NCI-H1417 treated with DMSO at 0.1 percent for 48 hours (cell line): ENCODE data around the gene OPRD1.

Experiments
- DNase-seq: peaks from one replicate; lab custom pipeline; 2025; lab: John Stamatoyannopoulos, UW

Gene OPRD1

DNA sequence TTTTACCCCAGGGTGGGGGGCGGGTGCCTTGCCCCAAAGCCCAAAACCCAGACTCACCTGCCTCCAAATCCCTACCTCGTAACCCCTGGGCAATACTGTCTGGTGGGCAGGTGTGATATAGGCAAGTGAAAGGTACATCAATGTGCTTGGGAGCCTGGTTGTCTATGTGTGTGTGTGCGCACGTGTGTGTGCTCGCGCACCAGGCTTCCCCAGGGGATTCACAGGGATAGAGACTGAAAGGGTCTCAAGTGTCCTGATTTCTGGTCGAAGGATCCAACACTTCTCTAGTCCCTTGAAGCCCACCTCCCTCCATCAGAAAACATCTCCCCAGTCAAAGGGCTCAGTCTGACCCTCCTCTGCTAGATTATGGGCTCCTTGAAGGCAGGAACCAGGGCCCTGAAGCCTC is 73.5 kb downstream of the OPRD1 start:
- no peak for DNase-seq

DNA sequence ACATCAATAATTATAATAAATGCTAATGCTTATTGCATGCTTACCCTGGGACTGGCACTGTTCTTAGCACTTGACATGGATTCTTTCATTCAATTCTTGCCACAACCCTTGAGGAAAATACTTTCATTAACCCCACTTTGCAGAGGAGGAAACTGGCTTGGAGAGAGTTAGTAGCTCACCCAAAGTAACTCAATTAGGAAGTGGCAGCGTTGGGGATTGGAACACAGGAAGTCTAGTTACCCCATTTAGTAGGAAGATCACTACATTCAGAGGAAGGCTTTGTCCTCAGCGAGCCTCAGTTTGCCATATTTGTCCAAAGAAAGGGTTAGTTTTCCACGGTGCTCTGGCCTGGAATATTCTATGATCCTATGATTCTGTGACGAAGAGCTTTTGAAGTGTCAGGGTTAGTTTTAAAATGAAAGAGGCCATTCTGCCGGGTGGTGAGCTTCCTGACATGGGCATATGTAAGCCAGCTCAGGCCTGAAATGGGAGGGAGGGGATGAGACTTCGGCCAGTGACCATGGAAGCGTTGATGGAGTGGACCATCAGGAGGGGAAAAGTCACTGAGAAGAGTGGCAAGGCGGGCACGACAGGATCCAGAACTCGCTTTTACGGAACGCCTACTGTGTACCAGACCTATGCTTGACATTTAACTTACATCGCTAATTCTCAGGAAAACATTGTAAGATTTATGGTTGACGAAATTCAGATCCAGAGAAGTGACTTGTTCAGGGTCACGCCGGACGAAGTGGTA is 74.2 kb downstream of the OPRD1 start:
- no peak for DNase-seq

GRCh38 chr1:28886731-28887418 is 74.9 kb downstream of the OPRD1 start:
- no peak for DNase-seq

- DNase-seq = no peak
These were observed 75.5 kb downstream of the OPRD1 start for GRCh38 chr1:28887419-28887834.

GRCh38 chr1:28887835-28888682 is 76.1 kb downstream of the OPRD1 start:
- no peak for DNase-seq

DNA sequence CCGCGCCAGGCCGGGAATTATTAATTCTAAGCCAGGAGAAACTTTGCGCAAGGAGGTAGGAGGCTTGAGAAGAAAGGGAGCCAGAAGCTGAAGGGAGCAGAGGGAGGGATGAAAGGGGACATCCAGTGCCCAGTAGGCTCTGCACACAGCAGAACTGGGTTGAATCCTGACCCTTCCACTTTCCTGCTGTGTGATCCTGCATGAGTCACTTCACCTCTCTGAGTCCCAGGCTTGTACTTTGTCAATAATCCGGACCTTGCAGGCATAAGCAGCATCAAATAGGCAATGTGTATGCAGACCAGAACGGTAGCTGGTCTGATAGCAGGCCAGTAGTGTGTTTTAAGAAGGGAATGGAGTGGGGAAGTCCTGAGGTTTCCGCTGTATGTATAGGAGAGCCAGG is 76.9 kb downstream of the OPRD1 start:
- no peak for DNase-seq

DNA sequence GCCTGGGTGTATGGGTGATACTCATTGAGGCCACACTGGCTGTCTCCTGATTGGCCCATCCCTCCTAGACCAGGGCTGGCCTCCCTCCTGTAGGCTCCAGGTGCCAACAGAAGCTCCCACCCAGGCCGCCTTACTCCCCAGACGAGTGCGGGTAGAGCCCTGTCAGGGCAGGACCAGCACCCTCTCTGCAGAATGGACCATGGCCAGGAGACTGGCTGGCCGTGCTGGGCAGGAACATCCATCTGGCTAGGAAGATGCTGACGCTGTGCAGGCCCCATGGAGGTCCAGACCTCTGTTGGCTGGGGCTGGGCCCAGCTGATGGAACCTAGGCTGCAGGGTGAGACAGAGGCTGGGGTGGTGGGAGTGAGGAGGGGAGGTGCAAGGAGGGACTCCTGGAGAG is 77.4 kb downstream of the OPRD1 start:
- no peak for DNase-seq

- DNase-seq = no peak
These were observed 78.5 kb downstream of the OPRD1 start for GRCh38 chr1:28890435-28890834.

DNA sequence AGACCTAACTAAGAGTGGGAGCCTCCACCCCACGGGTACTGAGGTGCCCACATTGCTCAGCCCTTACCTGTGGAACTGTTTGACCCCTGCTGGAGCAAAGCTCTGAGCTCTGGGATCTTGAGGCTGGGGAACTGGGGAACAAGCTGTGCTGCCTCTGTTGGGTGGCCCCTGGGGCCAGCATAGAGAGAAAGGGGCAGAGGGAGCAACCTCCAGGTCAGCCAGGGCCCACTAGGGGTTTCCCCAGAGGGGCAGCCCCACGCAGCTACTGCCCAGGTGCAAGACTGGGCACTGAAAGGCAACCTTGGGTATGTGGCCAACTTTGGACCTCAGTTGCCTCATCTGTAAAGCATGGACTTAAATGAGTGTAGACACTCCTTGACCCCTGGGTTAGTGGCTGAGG is 78.9 kb downstream of the OPRD1 start:
- DNase-seq = no peak

DNA sequence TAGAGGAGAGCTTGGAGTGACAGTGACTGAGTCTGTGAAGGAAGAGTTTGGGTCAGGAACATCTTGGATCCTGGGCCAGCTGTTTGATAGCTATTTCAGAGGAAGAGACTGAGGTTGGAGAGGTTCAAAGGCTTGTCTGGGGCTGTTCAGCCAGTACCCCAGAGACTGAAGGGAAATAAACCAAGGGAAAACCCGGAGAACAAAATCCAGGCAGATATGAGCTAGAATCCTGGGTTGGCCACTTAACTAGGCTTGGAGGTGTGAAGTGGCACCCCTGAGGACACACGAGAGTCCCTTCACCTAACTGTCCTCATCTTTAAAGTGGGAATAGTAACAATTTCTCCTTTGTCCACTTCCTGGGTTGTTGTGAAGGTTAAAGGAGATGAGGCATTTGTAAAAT is 79.3 kb downstream of the OPRD1 start:
- no peak for DNase-seq

DNA sequence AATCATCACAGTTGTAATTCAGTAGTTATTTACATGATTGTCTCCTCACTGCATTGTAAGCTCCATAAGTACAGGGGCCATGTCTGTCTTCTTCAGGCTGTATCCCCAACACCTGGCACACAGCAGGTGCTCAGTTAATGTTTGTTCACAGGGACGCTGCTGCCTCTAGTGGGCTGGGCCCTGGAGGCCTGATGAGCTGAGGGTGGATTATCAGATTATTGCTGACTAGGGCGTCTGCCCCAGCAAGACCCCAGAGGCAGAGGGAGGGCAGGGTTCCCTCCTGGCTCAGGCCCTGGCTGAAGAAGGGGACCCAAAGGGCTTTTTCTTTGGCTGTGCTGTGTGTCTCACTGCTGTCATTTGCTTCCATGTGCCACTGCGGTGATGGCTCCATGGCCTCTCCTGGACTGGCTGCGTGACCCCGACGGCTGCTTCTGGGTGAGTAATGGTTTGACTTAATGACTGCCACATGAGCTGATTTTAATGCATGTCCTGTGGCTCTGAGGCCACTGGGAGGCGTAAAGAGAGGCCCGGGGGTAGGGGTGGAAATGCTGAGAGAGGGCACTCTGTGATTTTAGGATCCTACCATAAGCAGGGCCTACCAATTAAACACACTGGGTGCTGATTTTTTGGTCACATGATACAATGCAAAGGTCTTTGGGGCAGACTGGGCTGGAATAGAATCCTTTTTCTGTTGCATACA is 81.6 kb downstream of the OPRD1 start:
- no peak for DNase-seq

GRCh38 chr1:28894785-28895184 is 82.8 kb downstream of the OPRD1 start:
- DNase-seq = no peak

- DNase-seq = no peak
These were observed 84.1 kb downstream of the OPRD1 start for GRCh38 chr1:28895896-28896608.

DNA sequence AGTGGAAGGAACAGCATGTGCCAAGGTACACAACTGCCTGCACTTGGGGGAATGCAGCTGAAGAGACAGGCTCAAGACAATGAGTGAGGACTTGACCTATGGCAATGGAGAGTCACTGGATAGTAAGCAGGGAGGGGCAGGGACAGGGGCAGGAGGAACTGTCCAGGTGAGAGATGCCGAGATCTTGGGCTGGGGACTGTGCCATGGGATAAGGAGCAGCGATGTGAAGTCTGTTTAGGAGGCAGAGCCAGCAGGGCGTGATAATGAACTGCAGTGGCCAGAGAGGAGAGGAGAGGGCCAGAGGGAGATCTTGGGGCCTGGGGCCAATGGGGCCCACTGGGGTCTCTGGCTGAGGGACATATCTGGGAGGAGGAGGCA is 84.6 kb downstream of the OPRD1 start:
- no peak for DNase-seq

DNA sequence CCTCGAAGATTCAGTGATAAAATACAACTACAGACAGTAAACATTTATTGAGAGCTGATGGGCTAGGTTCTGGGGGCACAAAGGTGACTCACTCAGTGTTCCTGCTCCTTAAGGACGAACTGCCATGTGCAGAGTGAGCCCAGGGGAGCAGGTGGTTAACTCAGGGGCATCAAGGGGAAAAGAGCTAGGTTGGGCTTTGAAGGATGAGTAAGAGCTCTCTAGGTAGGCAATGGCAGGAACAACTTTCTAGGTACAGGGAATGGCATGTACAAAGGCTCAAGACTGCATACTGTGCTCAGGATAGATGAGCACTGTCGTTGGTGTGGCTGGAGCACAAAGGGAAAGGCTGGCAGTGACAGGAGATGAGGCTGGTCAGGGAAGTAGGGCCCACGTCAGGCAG is 85.8 kb downstream of the OPRD1 start:
- DNase-seq = no peak

DNA sequence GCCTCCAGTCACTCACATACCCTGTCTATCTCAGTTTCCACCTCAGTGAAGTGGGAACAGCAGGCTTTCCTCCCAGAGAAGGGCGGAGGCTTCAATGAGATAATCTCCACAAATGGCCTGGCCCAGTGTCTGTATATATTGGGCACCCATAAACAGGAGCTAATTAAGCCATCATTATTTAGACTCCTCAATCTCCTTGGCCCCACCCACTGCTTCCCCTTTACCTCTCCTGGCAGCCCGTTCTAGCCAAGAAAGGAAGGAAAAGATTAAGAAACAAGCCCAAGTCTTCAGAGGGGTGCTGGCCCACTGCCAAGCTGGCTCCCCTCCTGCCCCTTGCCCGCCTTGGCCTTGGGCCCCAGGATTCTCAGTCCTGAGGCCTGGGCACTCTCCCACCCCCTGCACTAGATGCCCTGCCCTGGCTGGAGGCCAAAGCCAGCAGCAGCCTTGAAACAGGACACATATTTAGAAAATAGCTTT is 86.5 kb downstream of the OPRD1 start:
- DNase-seq = no peak

GRCh38 chr1:28899267-28899666 is 87.3 kb downstream of the OPRD1 start:
- DNase-seq = no peak

GRCh38 chr1:28900562-28900961 is 88.6 kb downstream of the OPRD1 start:
- DNase-seq = no peak

- no peak for DNase-seq
These were observed 90.8 kb downstream of the OPRD1 start for GRCh38 chr1:28902738-28903137.

- DNase-seq = no peak
These were observed 94.1 kb downstream of the OPRD1 start for GRCh38 chr1:28905921-28906666.

- DNase-seq = no peak
These were observed 97.2 kb downstream of the OPRD1 start for GRCh38 chr1:28909198-28909597.
